ENCODE data around the gene LPAR3. TPM values are rescaled to one million over a fixed set of nuclear protein-coding genes. Genes with fewer than 3 reads are reported as not detected.

The LPAR3 gene
- total and polyA plus RNA-seq, 2 experiments from 2014 or later, result 0.18 to 2.7 TPM

GRCh38 chr1:84802567-84803232 lies 90.3 kb downstream of the LPAR3 start:
- H3K27me3 ChIP-seq, result no peaks in the 10 kb centered on the region
- H3K9me2 ChIP-seq (replicated peaks; ENCODE audit: insufficient read depth), result no peaks in the 10 kb centered on the region
- no peak for DNase-seq (ENCODE audit: low spot score)
- no peaks in the 10 kb centered on the region for H3K9me3 ChIP-seq (ENCODE audit: low read depth)
- H3K36me3 ChIP-seq (replicated peaks; ENCODE audit: insufficient read depth, low read depth), result no peaks in the 10 kb centered on the region
- no peak overlapping the region for H3K27ac ChIP-seq
- WGBS (ENCODE audit: low lambda C conversion rate, missing lambda C conversion rate), result 91% methylated on average over 1 of the region's 1 CpG
- TF ChIP-seq EZH2 (IDR thresholded peaks at IDR 0.05; ENCODE audit: borderline replicate concordance) (no peak), EZH2phosphoT487 (IDR thresholded peaks at IDR 0.05; ENCODE audit: low read depth, severe bottlenecking, unreplicated experiment) (no peak), CTCF (IDR thresholded peaks at IDR 0.05; ENCODE audit: poor library complexity) (no peak)
- no peak overlapping the region for H2AFZ ChIP-seq
- H4K20me1 ChIP-seq (ENCODE audit: insufficient read depth, poor library complexity, severe bottlenecking), result no peaks in the 10 kb centered on the region
- no peaks in the 10 kb centered on the region for H3K4me1 ChIP-seq (ENCODE audit: insufficient read depth)
- H3K4me3 ChIP-seq, result no peak overlapping the region
- no peaks in the 10 kb centered on the region for H3K79me2 ChIP-seq
- no peak overlapping the region for H3K4me2 ChIP-seq

- no peaks in the 10 kb centered on the region for H3K9me2 ChIP-seq (replicated peaks; ENCODE audit: insufficient read depth)
- no peak overlapping the region for H3K4me2 ChIP-seq
- TF ChIP-seq EZH2phosphoT487 (IDR thresholded peaks at IDR 0.05; ENCODE audit: low read depth, severe bottlenecking, unreplicated experiment), result no peak
- TF ChIP-seq CTCF (IDR thresholded peaks at IDR 0.05; ENCODE audit: poor library complexity), result no peak
- no peak for TF ChIP-seq EZH2 (IDR thresholded peaks at IDR 0.05; ENCODE audit: borderline replicate concordance)
- no peaks in the 10 kb centered on the region for H3K27me3 ChIP-seq
- no peak overlapping the region for H3K27ac ChIP-seq
- no peaks in the 10 kb centered on the region for H3K79me2 ChIP-seq
- H2AFZ ChIP-seq, result no peak overlapping the region
- H3K36me3 ChIP-seq (replicated peaks; ENCODE audit: insufficient read depth, low read depth), result no peaks in the 10 kb centered on the region
- H3K4me3 ChIP-seq, result no peak overlapping the region
- no peaks in the 10 kb centered on the region for H3K9me3 ChIP-seq (ENCODE audit: low read depth)
- 93% methylated on average over 7 of the region's 7 CpGs for WGBS (ENCODE audit: low lambda C conversion rate, missing lambda C conversion rate)
- H3K4me1 ChIP-seq (ENCODE audit: insufficient read depth), result no peaks in the 10 kb centered on the region
- DNase-seq (ENCODE audit: low spot score), result no peak
- H4K20me1 ChIP-seq (ENCODE audit: insufficient read depth, poor library complexity, severe bottlenecking), result no peaks in the 10 kb centered on the region
Measured at GRCh38 chr1:84800090-84801073, 92.6 kb downstream of the LPAR3 start.

- Histone ChIP-seq H3K4me1 (ENCODE audit: insufficient read depth) (no peaks in the 10 kb centered on the region), H3K27me3 (no peaks in the 10 kb centered on the region), H2AFZ (no peak overlapping the region), H3K27ac (no peak overlapping the region), H3K79me2 (no peaks in the 10 kb centered on the region), H4K20me1 (ENCODE audit: insufficient read depth, poor library complexity, severe bottlenecking) (no peaks in the 10 kb centered on the region), H3K9me2 (replicated peaks; ENCODE audit: insufficient read depth) (no peaks in the 10 kb centered on the region), H3K9me3 (ENCODE audit: low read depth) (no peaks in the 10 kb centered on the region), H3K36me3 (replicated peaks; ENCODE audit: insufficient read depth, low read depth) (no peaks in the 10 kb centered on the region), H3K4me3 (no peak overlapping the region), H3K4me2 (no peak overlapping the region)
- no peak for TF ChIP-seq EZH2phosphoT487 (IDR thresholded peaks at IDR 0.05; ENCODE audit: low read depth, severe bottlenecking, unreplicated experiment)
- TF ChIP-seq EZH2 (IDR thresholded peaks at IDR 0.05; ENCODE audit: borderline replicate concordance), result no peak
- no peak for TF ChIP-seq CTCF (IDR thresholded peaks at IDR 0.05; ENCODE audit: poor library complexity)
- 93% methylated on average over 3 of the region's 3 CpGs for WGBS (ENCODE audit: low lambda C conversion rate, missing lambda C conversion rate)
- DNase-seq (ENCODE audit: low spot score), result no peak
Measured at GRCh38 chr1:84797603-84798002, 95.4 kb downstream of the LPAR3 start.

Data from hepatocyte (in vitro differentiated cells).